Measurements from ENCODE around the gene ITIH1.

- no peak for TF ChIP-seq EZH2 (IDR thresholded peaks at IDR 0.05; ENCODE audit: insufficient read depth, poor library complexity, severe bottlenecking)
- TF ChIP-seq EZH2phosphoT487 (IDR thresholded peaks at IDR 0.05; ENCODE audit: insufficient read depth, low read depth) = no peak
Measured at GRCh38 chr3:52791928-52792327, 14.5 kb downstream of the ITIH1 start.

Data from GM23248 (cell line).